ENCODE results near the gene OTOG.

OTOG gene

GRCh38 chr11:17541330-17541885 lies 5.7 kb upstream of the OTOG start:
- no peak for DNase-seq (ENCODE audit: low spot score)

GRCh38 chr11:17542249-17542648 lies 4.8 kb upstream of the OTOG start:
- no peak for DNase-seq (ENCODE audit: low spot score)

GRCh38 chr11:17543041-17543440 lies 4.0 kb upstream of the OTOG start:
- DNase-seq (ENCODE audit: low spot score), result no peak

- no peak for DNase-seq (ENCODE audit: low spot score)
Measured at GRCh38 chr11:17543574-17544180, 3.4 kb upstream of the OTOG start.

DNA sequence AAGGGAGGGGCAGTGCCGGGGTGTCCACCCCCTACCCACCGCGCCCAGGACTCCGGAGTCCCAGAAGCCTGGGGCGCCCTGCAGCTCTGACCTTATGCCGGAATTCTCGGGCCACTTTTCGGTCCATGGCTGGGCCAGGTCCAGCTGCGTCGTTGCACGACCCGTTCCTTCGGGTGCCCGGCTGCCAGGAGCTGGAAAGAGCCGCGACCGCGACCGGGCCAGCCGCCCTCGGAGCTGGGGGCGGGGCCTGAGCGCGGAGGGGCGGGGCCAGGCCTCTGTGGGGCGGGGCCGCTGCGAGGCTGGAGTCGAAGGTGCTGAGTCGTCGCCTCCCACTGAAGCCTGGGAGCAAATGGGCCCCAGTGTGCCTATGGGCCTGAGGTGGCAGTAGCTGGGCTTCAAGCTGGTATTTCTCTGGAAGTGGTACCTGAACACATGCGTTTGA lies 2.9 kb upstream of the OTOG start, which contains the start of gene USH1C:
Gene USH1C (minus strand): TSS at position 236 of the 442 bp plus-strand sequence. CDS start 109 bp downstream, at position 127.
- no peak for DNase-seq (ENCODE audit: low spot score)

DNA sequence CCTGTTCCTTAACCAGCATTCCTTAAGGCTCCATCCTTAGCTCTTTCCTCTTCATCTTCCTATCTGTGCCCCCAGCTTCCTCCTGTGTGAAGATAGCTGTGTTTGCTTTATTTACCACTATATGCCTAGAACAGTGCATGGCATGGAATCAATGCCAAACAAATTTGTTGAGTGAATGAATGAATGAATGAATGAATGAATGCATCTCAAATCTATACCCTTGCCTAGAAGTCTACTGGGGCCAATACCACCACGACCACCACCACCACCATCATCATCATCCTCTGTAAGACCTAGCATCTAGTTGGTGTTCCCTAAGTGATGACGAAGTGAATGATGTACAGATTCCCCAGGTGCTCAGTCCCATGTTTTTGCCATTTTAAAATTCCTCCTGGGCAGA lies 819 bp upstream of the OTOG start:
- DNase-seq (ENCODE audit: low spot score), result no peak

GRCh38 chr11:17547932-17548331 lies 873 bp downstream of the OTOG start:
- DNase-seq (ENCODE audit: low spot score), result no peak

DNA sequence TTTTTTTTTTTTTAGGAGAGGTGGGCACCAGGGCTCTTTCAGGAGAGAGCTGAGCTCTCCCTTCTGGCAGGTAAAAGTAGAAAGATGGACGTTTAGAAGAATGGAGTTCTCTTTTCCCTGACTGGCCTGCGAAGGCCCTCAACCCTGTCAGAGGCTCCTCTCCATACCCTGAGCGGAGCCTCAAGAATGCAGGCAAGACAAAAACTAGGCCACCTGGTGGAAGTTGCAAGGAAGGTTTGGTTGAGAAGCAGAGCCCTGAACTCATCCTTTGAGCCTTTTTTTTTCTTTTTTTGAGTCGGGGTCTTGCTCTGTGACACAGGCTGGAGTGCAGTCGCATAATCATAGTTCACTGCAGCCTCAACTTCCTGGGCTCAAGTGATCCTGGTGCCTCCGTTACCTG lies 1.4 kb downstream of the OTOG start:
- no peak for DNase-seq (ENCODE audit: low spot score)

DNA sequence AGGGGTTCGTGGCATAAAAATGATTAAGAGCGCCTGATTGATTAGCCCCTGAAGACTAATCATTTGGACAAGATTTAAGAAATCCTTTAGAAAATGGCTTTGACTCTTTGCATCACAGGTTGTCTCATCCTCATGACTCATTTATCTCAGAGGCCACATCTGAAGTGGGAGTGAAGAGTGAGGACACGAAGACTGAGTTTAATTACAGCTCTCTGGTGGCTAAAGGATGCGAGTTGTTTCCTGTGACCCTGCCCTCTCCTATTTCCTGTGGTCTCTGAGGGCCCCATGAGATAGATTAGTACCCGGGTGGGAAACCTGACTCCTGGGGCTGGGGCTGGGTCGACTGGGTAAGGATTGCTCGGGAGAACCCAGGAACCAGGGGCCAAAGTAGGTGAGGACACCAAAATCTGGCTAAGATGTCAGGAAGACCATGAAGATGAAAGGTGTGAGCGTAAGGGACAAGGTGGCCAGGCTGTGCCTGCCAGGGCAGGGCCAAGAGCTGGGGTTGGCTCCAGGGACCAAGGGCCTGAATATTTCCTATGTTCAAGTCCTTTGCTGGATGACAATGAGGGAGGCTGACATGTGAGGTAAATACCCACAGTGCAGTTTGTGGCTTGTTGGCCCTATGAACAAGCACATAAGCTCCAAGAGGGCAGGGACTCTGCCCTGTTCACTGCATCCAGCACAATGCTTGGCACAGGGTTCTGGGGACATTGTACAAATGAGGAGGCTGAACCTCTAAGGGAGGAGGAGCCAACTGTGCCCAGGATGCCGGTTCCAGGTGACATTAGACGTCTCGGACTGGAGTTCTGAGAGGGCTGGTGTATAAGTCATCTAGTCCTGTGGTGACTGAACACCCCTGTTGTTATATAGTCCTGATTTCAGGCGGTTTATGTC lies 3.6 kb downstream of the OTOG start:
- no peak for DNase-seq (ENCODE audit: low spot score)

DNA sequence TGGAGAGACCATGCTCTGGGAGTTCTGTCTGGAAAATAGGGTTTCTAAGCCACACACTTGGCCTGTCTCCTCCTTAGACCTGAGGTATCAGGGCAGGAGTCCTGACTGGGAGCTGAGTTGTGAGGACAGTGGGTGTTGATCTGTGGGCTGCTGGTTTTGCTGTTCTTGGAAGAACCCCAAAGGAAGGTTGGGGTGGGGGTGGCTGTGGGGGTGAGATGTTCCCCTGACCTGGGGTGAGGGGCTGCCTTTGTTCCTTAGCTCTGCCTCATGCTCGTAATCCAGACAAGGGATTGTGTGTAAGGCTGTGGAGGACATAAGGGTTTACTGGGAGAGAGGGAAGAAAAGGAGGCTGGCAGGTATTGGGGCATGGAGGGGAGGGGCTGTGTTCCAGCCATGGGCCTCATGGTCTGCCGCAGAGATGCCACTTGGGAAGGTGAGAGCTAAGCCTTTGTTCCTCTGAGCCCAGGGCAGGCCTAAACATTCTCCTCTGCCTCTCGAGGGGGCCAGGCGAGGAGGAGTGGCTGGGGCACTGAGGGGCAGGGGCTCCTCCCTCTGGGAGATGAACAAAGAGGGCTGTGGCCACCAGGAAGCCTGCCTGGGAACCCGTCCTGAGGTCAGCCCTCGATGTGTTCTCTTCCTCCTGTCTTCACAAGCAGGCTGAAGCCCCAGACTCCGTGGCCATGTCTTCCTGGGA lies 4.4 kb downstream of the OTOG start:
- DNase-seq (ENCODE audit: low spot score), result no peak

- no peak for DNase-seq (ENCODE audit: low spot score)
Measured at GRCh38 chr11:17552041-17552355, 4.9 kb downstream of the OTOG start.

DNA sequence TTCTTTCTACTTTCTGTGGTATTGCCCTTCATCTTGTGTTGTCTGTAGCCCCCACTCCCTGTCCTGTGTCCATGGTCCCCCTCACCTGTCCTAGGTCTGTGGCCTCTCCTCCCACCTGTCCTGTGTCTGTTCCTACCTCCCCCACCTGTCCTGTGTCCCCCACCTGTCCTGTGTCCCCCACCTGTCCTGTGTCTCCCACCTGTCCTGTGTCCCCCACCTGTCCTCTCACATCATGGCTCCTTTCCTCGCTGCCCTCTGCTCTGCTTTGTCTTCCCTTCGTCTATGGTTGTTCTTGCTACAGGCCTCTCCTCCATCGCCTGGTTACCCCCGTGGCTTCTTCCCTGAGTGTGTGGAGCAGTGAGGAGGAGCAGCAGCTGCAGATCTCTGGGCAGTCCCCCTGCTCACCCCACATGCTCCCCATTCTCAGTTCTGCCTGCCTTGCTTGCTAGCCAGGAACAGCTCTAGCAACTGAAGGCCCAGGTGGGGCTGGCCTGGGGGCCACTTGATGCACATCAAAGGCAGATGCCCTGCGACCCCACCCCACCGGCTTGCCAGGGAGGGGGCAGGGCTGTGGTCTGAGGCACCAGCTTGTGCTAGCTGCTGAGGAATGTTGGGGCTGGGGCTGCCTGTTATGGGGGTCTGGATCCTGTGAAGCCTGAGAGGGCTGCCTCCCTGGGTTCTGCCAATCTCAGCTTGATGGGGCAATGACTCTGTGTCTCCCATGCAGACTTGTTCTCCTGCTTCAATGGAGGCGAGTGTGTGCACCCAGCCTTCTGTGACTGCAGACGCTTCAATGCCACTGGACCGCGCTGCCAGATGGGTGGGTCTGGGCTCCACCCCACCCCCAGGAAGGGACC lies 5.6 kb downstream of the OTOG start:
- DNase-seq (ENCODE audit: low spot score), result no peak

DNA sequence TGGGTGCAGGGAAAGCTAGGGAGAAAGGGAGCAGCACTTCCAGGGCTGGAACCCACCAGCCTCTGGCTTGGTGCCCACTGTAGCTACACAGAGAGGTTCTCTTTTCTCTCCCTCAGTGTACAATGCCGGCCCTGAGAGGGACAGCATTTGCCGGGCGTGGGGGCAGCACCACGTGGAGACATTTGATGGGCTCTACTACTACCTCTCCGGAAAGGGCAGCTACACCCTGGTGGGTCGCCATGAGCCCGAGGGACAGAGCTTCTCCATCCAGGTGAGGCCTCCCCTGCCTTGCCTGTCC lies 6.1 kb downstream of the OTOG start:
- DNase-seq (ENCODE audit: low spot score), result no peak

- DNase-seq (ENCODE audit: low spot score), result no peak
Measured at GRCh38 chr11:17554487-17554886, 7.4 kb downstream of the OTOG start.

GRCh38 chr11:17556999-17557398 lies 9.9 kb downstream of the OTOG start:
- DNase-seq (ENCODE audit: low spot score), result no peak

GRCh38 chr11:17558025-17558780 lies 11.1 kb downstream of the OTOG start:
- DNase-seq (ENCODE audit: low spot score), result no peak

GRCh38 chr11:17558916-17559315 lies 11.9 kb downstream of the OTOG start:
- DNase-seq (ENCODE audit: low spot score), result no peak

GRCh38 chr11:17559341-17560087 lies 12.5 kb downstream of the OTOG start:
- no peak for DNase-seq (ENCODE audit: low spot score)

DNA sequence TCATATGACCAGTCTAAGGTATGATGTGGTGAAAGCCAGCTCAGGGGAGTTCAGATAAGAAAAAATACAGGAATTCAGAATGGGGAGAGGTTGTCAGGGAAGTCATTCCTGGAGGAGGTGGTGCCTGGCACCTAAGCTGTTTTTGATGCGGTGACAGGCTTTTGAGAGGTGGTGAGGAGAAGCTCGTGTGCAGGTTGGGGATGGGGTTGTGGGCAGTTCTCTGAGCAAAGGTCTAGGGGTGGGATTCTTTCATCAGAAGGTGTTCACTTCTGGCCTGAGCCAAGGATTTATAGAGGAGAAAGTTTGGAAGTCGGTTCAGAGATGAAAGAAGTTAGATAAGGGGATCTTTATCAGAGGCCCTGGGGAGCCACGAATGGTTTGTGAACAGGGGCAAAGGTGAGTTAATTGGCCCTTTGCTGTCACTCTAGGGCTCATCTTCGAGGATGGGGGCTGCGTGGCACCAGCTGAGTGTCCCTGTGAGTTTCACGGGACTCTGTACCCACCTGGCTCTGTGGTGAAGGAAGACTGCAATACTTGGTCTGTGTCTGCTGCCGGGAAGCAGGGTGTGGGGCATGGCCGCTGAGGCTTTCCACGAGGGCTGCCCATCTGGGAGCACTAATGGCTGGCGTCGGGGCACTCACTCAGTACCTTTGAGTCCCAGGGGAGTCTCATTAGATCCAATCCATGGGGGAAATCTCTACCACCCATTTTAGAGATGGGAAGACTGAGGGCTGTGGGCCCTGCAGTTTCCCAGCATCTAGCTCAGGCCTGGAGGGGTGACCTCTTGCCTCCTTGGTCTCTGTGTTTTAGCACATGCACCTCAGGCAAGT lies 13.4 kb downstream of the OTOG start:
- no peak for DNase-seq (ENCODE audit: low spot score)

- DNase-seq (ENCODE audit: low spot score), result no peak
Measured at GRCh38 chr11:17561111-17561415, 14.0 kb downstream of the OTOG start.

Data from hematopoietic multipotent progenitor cell treated with erythropoietin and hydrocortisone succinate and interleukin-3 and kit ligand, for 17 days (in vitro differentiated cells).